SHP77 treated with DMSO at 0.1 percent for 48 hours (cell line): Measurements from ENCODE around the gene TTC19.
"Not testable (repeated sequence)": the region's sequence is repeated elsewhere in the genome, so short reads cannot be mapped to it uniquely, and the experiment has no call there.

Source experiments
- DNase-seq: peaks from one replicate; lab custom pipeline; 2025; lab: John Stamatoyannopoulos, UW

The TTC19 gene

DNA sequence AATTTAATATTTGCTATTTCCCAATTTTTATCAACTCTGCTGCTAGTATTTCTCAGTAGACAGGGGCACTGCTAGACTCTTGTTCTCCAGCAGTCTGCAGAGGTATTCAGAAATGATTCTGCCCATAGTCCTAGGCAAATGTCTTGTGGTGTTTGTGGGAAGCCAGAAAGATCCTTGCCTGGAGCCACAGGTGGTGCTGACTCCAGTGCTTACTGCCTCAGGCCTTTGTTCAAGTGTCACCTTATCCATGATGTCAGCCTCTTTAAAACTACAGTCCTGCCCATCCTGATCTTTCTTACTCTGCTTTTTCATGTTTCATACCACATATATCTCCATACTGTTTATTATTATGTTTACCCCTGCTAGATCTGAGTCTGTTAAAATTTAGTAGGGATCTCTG is 26.6 kb upstream of the TTC19 start:
- no peak for DNase-seq

DNA sequence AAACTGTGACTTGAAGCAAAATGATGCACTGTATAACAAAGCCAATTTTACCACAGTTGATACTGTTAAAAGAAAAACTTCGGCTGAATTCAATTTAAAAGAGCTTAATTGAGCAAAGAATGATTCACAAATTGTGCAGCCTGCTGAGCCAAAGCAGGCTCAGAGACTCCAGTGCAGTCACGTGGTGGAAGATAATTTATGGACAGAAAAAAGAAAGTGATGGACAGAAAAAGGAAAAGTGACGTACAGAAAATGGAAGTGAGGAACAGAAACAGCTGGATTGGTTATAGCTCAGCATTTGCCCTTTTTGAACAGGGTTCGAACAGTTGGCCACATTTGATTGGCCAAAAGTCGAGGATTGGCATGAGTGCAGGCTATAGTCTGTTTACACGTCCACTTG is 25.8 kb upstream of the TTC19 start:
- DNase-seq, result no peak

DNA sequence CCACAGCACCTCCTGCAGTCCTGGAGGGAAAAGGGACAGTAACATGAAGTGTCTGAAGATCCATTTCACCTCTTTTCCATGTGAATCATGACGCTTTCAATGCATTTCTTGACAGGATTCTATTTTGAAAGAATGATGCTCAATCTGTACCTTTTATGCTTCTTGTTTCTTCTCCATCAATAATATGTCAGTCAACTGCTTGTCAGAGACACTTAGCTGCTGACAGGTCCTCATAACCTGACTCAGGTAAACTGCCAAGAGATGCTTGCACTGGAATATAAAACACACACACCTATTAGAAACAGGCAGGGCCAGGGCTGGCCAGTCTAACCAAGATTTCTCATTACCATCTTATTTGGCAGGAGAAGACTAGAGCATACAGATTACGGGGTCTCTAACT is 21.7 kb upstream of the TTC19 start:
- DNase-seq, result no peak

DNA sequence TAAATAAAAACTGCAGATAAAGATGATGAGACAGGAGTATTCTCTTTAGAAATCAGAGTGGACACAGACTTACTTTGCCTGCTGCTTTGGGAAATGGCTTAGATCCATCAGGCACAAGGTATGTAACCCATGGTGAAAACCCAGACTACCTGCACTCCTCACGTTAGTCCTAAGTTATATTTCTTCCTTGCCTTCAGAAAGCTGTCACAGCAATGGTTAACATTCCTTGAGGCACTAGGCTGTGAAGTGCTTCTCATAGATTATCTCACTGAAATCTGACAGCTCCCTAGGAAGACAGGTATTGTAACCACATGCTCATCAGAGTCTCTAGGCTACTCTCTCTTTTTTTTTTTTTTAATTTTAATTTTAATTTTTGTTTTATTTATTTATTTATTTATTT is 21.0 kb upstream of the TTC19 start:
- DNase-seq, result no peak

DNA sequence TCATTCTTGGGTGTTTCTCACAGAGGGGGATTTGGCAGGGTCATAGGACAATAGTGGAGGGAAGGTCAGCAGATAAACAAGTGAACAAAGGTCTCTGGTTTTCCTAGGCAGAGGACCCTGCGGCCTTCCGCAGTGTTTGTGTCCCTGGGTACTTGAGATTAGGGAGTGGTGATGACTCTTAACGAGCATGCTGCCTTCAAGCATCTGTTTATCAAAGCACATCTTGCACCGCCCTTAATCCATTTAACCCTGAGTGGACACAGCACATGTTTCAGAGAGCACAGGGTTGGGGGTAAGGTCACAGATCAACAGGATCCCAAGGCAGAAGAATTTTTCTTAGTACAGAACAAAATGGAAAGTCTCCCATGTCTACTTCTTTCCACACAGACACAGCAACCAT is 20.6 kb upstream of the TTC19 start:
- not testable (repeated sequence) for DNase-seq

DNA sequence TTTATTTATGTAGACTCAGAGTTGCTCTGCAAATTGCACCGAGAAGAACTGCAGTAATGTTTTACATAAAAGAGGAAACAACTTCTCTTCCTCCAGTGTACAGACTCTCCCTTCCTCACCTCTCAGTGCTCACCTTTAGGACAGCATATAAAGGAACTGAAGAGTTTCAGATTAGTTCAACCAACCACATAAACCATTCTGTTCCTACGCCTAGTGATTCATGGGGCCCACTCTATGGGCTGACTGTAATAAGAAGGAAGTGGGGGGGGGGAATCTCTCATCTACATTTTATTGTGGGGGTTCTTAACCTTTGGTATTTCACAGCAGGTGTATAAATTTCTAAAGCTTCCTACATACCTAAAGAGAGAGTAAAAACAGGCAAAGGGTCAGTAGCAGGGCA is 18.4 kb upstream of the TTC19 start:
- no peak for DNase-seq

DNA sequence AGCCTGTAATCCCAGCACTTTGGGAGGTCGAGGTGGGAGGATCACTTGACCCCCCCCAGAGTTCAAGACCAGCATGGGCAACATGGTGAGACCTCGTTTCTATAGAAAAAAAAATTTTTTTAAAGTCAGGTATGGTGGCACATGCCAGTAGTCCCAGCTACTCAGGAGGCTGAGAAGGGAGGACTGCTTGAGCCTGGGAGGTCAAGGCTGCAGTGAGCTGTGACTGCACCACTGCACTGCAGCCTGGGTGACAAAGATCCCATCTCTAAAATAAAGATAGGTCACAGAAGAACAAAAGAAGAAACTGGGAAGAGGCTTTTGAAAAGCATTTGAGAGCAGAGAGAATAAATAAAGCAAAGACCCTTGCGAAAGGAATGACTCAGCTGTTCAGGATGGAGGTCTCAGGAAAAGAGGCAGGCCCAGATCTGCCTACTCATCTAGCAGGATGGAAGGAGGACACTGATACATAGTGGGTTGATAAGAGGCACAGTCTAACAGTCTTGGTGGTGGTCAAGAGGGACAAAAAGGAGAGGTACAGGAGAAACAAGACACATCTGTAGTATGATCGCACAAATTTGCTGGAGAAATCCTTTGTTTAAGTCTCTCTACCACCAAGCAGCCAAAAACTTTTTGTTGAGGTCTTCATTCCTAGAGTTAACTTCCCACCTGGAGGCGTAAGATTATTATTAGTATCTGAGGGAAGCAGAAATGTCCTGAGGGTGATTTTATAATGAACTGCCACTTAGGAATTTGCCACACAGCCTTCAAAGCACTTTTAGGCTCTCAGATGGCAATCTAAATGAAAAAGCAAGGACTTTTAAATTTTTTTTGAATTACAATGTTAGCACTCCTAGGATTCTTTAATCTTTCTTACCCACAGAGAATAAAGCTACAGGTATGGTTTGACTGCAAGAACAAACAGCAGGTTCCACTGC is 17.7 kb upstream of the TTC19 start:
- no peak for DNase-seq

DNA sequence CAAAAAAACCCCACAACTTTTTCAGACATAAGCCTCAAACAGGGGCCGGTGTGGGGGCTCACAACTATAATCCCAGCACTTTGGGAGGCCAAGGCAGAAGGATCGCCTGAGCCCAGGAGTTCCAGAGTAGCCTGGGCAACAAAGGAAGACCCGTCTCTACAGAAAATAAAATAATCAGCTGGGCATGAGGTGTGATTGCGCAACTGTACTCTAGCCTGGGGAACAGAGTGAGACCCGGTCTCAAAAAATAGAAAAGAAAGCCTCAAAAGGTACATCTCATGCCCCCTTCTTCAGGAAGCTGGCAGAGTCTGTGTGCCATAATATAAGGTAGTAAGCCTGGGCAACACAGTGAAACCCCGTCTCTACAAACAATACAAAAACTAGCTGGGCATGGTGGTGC is 3.3 kb upstream of the TTC19 start:
- DNase-seq, result no peak

DNA sequence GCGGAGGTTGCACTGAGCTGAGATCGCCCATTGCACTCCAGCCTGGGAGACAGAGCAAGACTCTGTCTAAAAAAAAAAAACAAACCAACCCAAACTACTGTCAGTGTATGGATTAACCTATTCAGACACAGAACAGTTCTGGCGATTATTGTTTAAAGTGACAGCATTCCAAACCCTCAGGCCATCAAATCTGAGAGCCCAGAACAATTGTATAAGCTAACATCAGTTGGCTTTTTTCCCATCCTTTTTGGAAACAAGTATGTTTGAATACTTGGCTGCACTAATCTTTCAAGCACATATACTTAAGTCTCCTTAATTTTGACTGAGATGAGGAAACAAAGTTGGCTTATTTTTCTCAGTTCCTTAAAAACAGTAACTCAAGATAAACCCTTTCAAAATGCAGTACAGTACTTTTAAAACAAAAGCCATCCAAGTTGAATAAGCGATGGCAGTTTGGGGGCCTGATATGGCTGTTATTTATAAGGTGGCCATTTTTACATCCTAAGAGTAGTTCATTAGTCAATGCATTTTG is 1.5 kb upstream of the TTC19 start:
- no peak for DNase-seq

DNA sequence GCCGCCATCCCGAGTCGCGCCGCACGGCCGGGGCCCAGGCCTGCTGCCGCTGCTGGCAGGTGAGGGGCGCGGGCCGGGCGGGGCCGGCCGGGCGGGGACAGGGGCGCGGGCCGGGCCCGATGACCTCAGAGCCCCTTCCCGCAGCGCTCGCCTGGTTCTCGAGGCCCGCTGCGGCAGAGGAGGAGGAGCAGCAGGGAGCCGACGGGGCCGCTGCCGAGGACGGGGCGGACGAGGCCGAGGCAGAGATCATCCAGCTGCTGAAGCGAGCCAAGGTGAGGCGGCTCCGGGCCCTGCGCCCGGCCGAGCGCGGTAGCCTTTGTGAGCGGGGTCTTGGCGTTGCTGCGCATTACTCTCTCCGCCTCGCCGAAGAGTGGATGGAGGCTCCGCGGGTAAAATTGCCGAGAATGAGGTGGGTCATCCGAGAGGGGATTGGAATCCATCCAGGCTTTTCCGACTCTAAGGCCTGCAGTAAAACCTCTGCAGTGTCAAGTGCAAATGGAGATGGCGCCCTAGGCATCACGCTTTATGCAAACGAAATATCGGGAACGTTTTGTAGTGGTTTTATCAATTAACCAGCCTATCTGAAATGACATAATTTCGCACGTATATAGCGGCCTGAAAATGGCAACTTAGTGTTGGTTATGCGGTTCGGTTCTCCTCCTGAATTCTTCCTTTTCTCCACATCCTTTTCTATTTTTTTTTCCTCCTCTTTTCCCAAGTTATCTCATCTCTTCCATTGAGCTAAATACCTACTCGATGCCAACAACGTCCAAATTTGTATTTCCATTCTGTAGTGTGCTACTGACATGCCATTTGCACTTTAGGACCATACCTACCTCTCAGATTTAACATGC is 577 bp downstream of the TTC19 start:
- DNase-seq, result no peak

DNA sequence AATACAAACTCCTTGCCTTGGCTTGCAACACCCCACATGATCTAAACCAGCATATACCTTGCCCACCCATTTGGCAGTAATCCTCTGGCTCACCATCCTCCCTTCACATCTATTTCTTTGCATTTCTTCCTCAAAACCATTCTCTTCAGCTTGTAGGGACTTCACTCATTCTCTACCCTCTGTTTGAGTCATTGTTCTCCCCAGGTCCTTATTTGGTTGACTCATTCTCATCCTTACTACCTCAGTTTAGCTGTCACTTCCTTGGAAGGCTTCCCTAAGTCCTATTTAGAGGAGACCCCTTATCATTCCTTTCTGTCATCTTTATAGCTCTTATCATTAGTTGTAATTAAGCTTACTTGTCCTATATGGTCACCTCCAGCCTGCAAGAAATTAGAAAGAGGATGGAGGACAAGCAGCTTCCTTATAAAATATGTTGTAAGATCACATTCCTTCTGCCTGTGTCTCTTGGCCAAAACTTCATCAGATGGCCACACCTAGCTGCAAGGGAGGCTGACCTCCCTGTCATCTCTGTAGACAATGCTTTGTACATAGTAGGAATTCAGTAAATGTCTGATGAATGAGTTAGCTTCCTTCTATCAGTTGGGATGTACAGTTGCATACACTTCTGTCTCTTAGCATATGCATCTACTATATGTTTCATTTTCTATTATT is 1.7 kb downstream of the TTC19 start:
- no peak for DNase-seq

DNA sequence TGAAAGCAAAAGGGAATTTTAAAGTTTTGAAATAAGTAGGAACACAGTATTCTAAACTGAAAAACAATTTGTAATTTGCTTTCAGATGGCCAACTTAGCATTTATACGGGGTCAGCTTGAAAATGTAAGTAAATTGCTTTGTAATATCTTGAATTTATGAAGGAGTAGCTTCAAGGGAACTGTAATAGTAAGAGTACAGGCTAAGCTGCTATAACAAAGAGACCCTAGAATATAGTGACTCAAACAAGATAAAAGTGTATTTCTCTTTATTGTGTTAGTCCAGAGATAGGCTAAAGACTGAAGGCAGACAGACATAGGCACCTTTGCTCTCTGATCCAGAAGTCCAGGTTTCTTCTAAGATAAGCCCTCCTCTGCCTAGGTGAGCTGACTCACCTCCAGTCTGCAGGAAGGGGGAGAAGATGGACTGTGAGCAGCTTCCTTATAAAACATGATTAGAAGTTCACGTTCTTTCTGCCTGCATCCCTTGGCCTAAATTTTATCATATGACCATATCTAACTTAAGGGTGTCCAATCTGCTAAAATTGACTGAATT is 3.2 kb downstream of the TTC19 start:
- no peak for DNase-seq

DNA sequence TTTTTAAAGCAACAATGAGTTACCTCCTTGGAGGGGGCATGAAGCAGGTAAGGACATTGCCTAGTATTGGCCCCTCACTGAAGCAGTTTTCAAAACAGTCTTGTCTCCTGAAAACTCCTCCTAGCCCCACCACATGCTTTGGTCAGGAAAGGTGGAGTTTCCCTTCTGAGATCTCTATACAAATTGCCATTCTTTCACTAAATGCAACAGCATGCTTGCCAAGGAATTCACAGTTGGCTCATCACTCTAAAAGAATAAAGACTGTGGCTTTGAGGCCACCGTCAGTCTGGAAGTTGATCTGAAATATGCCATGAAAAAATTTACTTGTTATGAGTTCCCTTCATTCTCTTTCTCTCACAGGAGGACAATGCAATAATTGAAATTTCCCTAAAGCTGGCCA is 4.2 kb downstream of the TTC19 start:
- DNase-seq, result no peak

DNA sequence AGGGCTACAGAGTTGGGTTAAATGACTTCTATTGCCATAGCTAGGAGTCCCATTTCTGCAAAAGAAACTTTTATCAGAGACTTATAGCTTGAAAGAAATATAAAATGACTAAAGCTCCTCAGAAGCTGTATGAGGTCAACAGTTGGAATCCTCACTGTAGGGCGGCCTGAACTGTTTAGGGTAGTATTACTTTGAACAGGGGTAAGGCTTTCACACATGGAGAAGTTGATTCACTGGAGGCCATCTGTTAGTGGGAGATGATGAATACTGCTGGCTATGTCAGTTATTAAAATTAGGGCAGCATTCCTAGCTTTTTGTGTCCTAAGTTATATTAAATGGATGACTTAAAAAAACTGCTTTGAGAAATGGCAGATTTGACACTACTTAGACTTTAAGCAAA is 6.0 kb downstream of the TTC19 start:
- DNase-seq, result no peak

DNA sequence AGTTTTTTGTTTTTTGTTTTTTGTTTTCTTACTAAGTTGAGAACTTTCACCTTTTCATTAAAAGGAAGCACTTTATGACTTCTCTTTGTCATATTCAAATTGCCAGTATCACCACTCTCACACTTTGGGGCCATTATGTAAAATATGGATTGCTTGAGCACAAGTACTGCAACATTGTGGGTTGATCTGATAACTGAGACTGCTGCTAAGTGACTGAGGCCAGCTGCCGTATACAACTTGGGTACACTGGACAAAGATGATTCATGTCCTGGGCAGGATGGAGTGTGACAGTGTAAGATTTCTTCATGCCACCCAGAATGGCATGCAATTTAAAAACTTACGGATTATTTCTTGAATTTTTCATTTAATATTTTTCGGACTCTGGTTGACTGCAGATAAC is 7.8 kb downstream of the TTC19 start:
- DNase-seq, result no peak

DNA sequence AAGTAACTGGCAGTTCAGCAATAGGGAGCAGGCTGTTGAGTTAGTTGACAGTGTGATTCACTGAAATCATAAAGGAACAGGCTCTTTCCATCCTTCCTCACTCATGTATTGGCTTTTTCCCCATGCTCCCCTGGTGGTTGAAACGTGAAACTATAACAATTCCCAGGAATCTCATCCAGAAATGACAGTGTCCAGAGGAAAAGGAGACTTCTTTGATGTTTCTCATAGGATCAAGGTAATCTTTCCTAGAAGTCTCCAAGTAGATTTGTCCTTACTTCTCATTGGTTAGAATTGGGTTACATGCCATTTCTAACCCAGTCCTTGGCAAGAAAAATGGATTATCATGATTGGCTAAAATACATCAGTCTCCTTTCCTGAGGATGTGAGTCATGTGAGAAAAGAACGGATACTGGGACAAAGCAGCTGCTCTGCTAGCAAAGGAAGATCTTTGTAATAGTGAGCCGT is 14.4 kb downstream of the TTC19 start:
- no peak for DNase-seq

DNA sequence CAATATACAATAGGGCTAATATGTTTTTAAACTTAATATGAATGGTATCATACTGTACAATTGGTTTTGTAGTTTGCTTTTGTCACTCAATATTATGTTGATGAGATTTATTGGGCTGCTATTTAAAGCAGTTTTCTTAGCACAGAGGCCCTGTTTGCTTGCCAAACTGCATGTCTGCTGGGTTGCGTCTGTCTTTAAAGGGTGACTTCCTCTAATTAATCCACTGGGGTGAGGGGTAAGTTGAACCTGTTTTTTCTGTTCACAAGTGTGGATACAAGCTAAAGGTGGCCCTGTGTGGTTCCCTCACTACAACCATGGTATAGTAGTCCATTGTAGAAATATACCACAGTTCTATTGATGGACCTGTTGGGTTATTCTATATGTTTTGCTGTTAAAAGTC is 19.7 kb downstream of the TTC19 start:
- no peak for DNase-seq

DNA sequence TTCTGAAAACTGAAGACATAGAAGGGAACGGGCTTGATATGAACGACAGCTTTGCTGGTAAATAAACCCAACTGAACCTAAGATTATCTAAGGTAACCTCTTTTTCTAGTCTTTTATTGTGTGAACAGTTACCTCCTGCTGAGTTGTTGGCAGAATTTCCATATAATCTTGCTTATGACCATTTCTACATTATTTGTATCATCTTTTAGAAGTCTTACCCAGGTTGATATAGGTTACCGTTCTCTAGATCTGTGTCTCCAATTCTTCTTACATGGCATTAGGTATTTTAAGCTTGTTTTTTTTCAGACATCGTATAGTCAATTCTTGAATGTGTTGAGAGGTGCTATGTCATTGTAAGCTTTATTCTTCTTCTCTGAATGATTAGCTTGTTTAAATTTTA is 24.3 kb downstream of the TTC19 start:
- DNase-seq, result no peak

DNA sequence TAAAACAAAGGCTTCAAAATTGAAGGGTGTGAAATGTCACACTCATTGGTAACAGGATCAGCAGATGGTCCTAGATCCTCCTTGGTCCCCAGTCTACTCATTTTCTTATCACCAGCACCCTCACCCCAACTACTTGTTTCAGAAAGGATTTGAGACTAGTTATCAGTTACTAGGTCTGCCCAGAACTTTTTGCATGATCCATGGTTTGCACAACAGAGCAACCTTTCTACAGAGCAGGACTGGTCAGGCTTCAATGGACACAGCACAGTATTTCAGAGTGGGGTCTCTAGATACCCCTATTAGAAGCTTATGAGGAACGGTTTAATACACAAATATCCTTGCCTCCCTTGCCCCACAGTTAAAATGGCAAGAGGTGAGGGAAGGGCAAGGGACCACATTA is 25.6 kb downstream of the TTC19 start:
- DNase-seq, result no peak

DNA sequence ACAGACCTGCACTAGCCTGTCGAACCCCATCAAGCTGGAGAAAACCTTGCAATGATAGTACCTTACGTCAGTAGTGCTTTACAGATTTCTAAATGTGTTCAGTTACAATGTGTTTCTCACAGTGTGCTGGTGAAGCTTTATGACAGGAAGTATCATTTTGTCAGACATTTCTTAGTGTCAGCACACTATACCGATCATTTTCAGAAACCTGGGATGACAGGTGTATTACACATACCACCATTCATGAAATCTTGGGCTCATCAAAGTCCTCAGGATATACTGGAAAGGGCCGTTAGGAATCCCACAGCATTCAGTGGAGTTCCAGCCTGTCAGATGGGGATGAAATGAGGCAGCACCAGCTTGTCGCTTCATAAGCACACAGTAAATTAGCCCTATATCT is 27.3 kb downstream of the TTC19 start:
- no peak for DNase-seq

DNA sequence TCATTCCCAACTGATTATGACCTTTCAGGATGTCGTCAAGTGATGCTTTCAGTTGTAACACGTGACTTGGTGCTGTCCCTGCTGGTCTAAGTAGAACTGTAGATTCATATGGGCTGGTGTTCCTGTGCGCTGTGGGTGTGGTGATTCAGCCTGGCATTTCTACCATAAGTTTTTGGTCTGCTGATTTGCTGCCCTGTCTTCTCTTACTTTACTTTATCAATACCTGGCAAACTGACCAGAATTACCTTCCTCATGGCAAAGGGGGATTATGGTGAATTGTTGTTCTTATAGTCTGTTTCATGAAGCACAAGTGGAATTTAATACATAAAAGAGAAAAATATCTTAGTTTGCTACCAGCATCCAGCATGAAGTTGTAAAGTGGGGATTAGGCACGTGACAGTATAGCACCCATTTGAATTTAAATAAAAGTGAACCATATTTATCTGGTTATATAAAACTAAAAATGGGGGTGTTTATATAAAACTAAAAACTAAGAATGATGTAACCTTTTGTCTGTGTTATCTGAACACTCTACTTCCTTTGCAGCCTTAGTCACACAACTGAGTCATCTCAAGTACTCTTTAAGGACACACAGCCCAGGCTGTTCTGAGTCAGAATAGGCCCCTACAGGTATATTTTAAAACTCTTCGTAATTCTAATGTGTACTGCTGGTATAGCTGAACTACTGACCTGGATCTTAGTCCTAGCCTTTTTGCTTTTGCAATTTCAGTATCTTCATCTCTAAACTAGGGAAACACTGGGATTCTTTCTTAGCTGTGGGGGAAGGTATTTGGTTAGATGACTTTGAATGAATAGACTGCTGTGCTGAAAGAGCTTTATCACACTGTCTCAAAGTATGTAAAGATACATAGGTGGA is 28.3 kb downstream of the TTC19 start:
- no peak for DNase-seq
